GM23248 (cell line): Measurements from ENCODE around the gene SORD. TPM values are rescaled to one million over a fixed set of nuclear protein-coding genes. Genes with fewer than 3 reads are reported as not detected.
"Not testable (repeated sequence)": the region's sequence is repeated elsewhere in the genome, so short reads cannot be mapped to it uniquely, and the experiment has no call there.

ENCODE experiments used
- DNase-seq: peaks from one replicate; pipeline ENCODE4 v3.0.0-alpha.2; 2015
- H2AFZ ChIP-seq: fragments of 200-600 bp; sonication (generic); 2 replicates; pipeline ENCODE4 v1.6.1; 2016; ENCODE audit warnings: antibody characterized with exemption
- H3F3A ChIP-seq: fragments of 200-600 bp; sonication (generic); 2 replicates; pipeline ENCODE4 v1.6.1; 2016; ENCODE audit warnings: mild to moderate bottlenecking, antibody characterized with exemption, mixed run types; ENCODE audit not compliant: insufficient read depth
- H3K27ac ChIP-seq: fragments of 200-600 bp; sonication (generic); 2 replicates; pipeline ENCODE4 v1.5.1; 2016; ENCODE audit warnings: mild to moderate bottlenecking
- H3K27me3 ChIP-seq: fragments of 200-600 bp; sonication (generic); replicated peaks from 2 replicates; pipeline ENCODE4 v1.6.1; 2016; ENCODE audit warnings: mild to moderate bottlenecking; ENCODE audit not compliant: insufficient read depth
- H3K36me3 ChIP-seq: fragments of 200-600 bp; sonication (generic); 2 replicates; pipeline ENCODE4 v1.6.1; 2016; ENCODE audit warnings: low read depth, mild to moderate bottlenecking
- H3K4me1 ChIP-seq: fragments of 200-600 bp; sonication (generic); 2 replicates; pipeline ENCODE4 v1.6.1; 2016; ENCODE audit warnings: mild to moderate bottlenecking; ENCODE audit not compliant: insufficient read depth
- H3K4me2 ChIP-seq: fragments of 200-600 bp; sonication (generic); one replicate; pipeline ENCODE4 v1.6.1; 2016; ENCODE audit warnings: mild to moderate bottlenecking; ENCODE audit not compliant: unreplicated experiment
- H3K4me3 ChIP-seq: fragments of 200-600 bp; sonication (generic); 2 replicates; pipeline ENCODE4 v1.5.1; 2016; ENCODE audit warnings: mild to moderate bottlenecking
- H3K79me2 ChIP-seq: fragments of 200-600 bp; sonication (generic); 2 replicates; pipeline ENCODE4 v1.6.1; 2016; ENCODE audit warnings: mild to moderate bottlenecking; ENCODE audit not compliant: insufficient read depth
- H3K9ac ChIP-seq: fragments of 200-600 bp; sonication (generic); 2 replicates; pipeline ENCODE4 v1.6.1; 2016; ENCODE audit warnings: mild to moderate bottlenecking
- H3K9me2 ChIP-seq: fragments of 200-600 bp; sonication (generic); 2 replicates; pipeline ENCODE4 v1.6.1; 2016; ENCODE audit warnings: mixed run types, mild to moderate bottlenecking, moderate library complexity; ENCODE audit not compliant: insufficient read depth
- H3K9me3 ChIP-seq: fragments of 200-600 bp; sonication (generic); one replicate; pipeline ENCODE4 v1.6.1; 2017; ENCODE audit warnings: low read depth
- H4K20me1 ChIP-seq: fragments of 200-600 bp; sonication (generic); 2 replicates; pipeline ENCODE4 v1.6.0; 2016; ENCODE audit not compliant: insufficient read depth
- EZH2 ChIP-seq: fragments of 200-600 bp; sonication (generic); IDR thresholded peaks from 2 replicates; pipeline ENCODE4 v1.6.1; 2018; ENCODE audit warnings: antibody characterized with exemption, mild to moderate bottlenecking; ENCODE audit not compliant: insufficient read depth, poor library complexity, severe bottlenecking
- EZH2phosphoT487 ChIP-seq: fragments of 200-600 bp; sonication (generic); IDR thresholded peaks from 2 replicates; pipeline ENCODE4 v1.6.1; 2018; ENCODE audit warnings: antibody characterized with exemption, moderate library complexity, mild to moderate bottlenecking, low read depth; ENCODE audit not compliant: insufficient read depth
- WGBS, 2 experiments: methylation state at CpG; one replicate each; pipeline ENCODE4 v1.1.6; 2015 to 2017; ENCODE audit warnings: low lambda C conversion rate in 2 of 2, low coverage in 1 of 2; ENCODE audit errors: missing lambda C conversion rate in 2 of 2; 5-methylcytosine and 5-hydroxymethylcytosine counted together
- in situ Hi-C: fragments of 300-500 bp; cut with MboI; formaldehyde crosslinking; loops from 2 replicates; pipeline ENCODE4 v1.15.0; 2020
- polyA plus RNA-seq: library from polyadenylated mRNA; unstranded; fragments of >200 nt; fragmentation: Nextera tagmentation; extraction: Ambion mirVana; gene quantifications from 2 replicates; pipeline ENCODE4 v1.2.1, GENCODE V29; 2016
- total RNA-seq: library from RNA; depleted of rRNA; stranded (reverse); fragments of >200 nt; shearing (Covaris generic); gene quantifications from 2 replicates; pipeline ENCODE4 v1.2.3, GENCODE V29; 2014

SORD gene
- total and polyA plus RNA-seq, 2 experiments from 2014 or later: 10.9 to 12.9 TPM

DNA sequence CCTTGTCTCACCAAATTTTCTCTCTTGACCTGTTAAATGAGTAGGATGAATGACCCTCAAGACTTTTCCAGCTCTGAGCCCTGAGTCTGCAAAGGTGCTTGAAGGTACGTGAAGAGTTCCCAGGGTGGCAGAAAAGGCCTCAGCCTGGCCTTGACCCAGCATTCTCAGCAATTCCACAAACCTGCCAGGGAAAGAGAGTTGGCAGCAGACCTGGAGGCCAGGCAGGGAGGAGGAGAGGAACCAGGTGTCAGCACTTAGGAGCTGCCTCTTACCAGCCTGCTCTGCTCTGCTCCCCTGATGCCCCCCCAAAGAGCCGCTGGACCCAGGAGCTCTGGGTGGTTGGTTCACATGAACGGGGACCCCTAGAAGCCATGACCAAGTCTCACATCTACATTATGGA, 57.6 kb downstream of the SORD start:
- H3F3A ChIP-seq, H3K4me2 ChIP-seq, H3K36me3 ChIP-seq, H3K79me2 ChIP-seq, H4K20me1 ChIP-seq, DNase-seq, H3K4me3 ChIP-seq, H3K9me3 ChIP-seq, H3K27ac ChIP-seq, H3K9me2 ChIP-seq, H2AFZ ChIP-seq, H3K9ac ChIP-seq, H3K4me1 ChIP-seq, in situ Hi-C loops: not testable (repeated sequence)
- 71 to 83% methylated on average over 3 of the region's 3 CpGs for WGBS, 2 experiments
- H3K27me3 ChIP-seq: peaks cover 24% of the 10 kb centered on the region; the same call in 1 of the 2 replicates

DNA sequence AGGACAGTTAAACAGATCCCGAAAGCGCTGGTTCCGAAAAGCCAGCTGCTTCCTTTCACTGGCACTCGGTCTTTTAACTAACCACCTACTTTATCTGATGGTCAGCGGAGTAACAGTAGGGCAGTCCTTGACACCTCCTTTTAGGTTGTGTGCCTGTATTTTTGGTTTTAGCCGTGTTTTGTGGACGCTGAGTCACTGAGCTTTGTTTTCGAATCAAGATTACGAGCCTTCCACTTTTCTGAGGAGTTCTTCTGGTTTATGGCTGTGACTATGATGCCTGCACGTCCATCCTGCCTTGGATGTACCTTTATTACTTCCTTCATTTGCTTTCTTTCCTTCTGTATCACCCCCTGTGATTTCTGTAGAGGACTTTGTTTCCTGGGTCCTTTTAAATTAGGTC, 59.4 kb downstream of the SORD start:
- H3F3A ChIP-seq, H3K27ac ChIP-seq, in situ Hi-C loops, H3K4me2 ChIP-seq, H3K4me1 ChIP-seq, H3K79me2 ChIP-seq, DNase-seq, H2AFZ ChIP-seq, H3K9me3 ChIP-seq, H3K9ac ChIP-seq, H3K4me3 ChIP-seq, H3K9me2 ChIP-seq, H3K36me3 ChIP-seq, H4K20me1 ChIP-seq: not testable (repeated sequence)
- peaks cover 24% of the 10 kb centered on the region; the same call in 1 of the 2 replicates for H3K27me3 ChIP-seq
- WGBS, 2 experiments: 65 to 66% methylated on average over 10 of the region's 10 CpGs

DNA sequence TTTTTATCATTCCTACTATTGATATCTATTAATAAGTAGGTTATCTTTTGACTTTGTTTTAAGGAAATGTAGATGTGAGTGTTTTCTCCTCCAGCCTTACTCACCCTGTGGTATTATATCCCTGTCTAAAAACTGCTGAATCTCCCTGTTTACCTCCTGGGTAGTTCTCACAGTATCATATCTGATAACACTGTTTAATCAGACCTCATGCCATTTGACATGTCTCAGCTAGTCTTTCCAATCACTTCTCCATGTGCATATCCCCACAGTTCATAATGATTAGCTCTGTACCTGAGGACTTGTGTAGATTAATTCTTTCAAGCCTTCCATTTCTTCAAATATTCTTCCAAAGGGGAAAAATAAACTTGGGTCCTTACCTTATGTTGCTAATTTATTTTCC, 60.2 kb downstream of the SORD start:
- DNase-seq: no peak

DNA sequence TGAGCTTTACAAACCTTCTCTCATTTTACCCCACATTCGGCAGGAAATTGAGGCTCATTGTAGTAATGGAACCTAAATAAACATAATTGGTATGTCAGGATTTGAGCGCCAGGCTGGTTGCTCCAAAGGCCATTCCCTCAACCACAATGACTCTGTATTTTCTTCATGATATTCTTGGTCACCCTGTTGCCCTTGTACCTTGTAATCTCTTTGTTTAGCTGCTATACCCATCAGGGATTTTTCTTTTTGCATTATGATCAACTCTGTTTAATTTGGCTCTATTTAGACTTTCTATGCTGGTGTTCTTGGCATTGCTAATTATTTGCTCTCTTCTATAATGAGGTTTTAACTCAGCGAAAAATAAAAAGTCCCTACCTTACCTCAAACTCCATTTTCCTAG, 61.2 kb downstream of the SORD start:
- no peak overlapping the region for H3K27ac ChIP-seq
- no peak overlapping the region for H2AFZ ChIP-seq
- no peaks in the 10 kb centered on the region for H3K36me3 ChIP-seq
- H3K4me2 ChIP-seq: no peak overlapping the region
- WGBS, 2 experiments: 59 to 61% methylated on average over 3 of the region's 3 CpGs
- in situ Hi-C loops: no loop called here
- no peaks in the 10 kb centered on the region for H3K79me2 ChIP-seq
- H3K9ac ChIP-seq: no peak overlapping the region
- TF ChIP-seq EZH2phosphoT487 (no peak), EZH2 (no peak)
- no peaks in the 10 kb centered on the region for H3F3A ChIP-seq
- H3K9me3 ChIP-seq: no peaks in the 10 kb centered on the region
- no peaks in the 10 kb centered on the region for H3K9me2 ChIP-seq
- no peak overlapping the region for H3K4me3 ChIP-seq
- H3K27me3 ChIP-seq: peaks cover 33% of the 10 kb centered on the region; the same call in 1 of the 2 replicates
- H3K4me1 ChIP-seq: no peaks in the 10 kb centered on the region
- DNase-seq: no peak
- no peaks in the 10 kb centered on the region for H4K20me1 ChIP-seq

More for the DNA sequence above, 60.2 kb downstream of the SORD start:
- Histone ChIP-seq H3K4me3 (no peak overlapping the region), H3K4me1 (no peaks in the 10 kb centered on the region), H3K9me3 (no peaks in the 10 kb centered on the region), H4K20me1 (no peaks in the 10 kb centered on the region), H3K9me2 (no peaks in the 10 kb centered on the region), H3F3A (no peaks in the 10 kb centered on the region), H3K79me2 (no peaks in the 10 kb centered on the region), H3K4me2 (no peak overlapping the region), H2AFZ (no peak overlapping the region), H3K27me3 (peaks cover 25% of the 10 kb centered on the region; the same call in 1 of the 2 replicates), H3K36me3 (no peaks in the 10 kb centered on the region), H3K27ac (no peak overlapping the region), H3K9ac (no peak overlapping the region)
- TF ChIP-seq EZH2phosphoT487: no peak
- TF ChIP-seq EZH2: no peak
- in situ Hi-C loops: no loop called here

DNA sequence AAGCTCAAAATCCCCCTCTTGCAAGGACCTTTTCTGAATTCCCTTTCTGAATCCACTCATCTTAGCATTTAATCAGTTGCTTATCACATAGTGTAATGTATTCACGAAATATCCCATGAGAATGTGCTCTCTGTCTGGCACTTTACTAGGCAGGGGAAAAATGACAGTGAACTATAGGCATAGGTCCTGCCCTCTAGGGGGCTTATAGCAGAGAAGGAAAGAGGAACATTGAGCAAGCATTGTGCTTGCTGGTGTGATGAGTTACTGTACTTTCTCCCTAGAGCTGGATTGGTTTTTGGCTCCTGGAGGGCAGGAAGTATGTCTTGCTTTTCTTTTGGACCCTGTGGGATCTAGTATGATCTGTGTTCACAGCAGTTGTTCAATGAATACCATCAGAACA, 64.5 kb downstream of the SORD start:
- H3K4me3 ChIP-seq: no peak overlapping the region
- H3K4me1 ChIP-seq: no peaks in the 10 kb centered on the region
- in situ Hi-C loops: no loop called here
- H3K9ac ChIP-seq: no peak overlapping the region
- H3K9me2 ChIP-seq: no peaks in the 10 kb centered on the region
- WGBS, 2 experiments: 27 to 33% methylated on average over 1 of the region's 1 CpG
- TF ChIP-seq EZH2phosphoT487 (no peak), EZH2 (no peak)
- H3K9me3 ChIP-seq: no peaks in the 10 kb centered on the region
- H2AFZ ChIP-seq: no peak overlapping the region
- DNase-seq: no peak
- H4K20me1 ChIP-seq: no peaks in the 10 kb centered on the region
- peaks cover 44% of the 10 kb centered on the region for H3K27me3 ChIP-seq
- no peaks in the 10 kb centered on the region for H3F3A ChIP-seq
- no peak overlapping the region for H3K27ac ChIP-seq
- H3K4me2 ChIP-seq: no peak overlapping the region
- H3K36me3 ChIP-seq: no peaks in the 10 kb centered on the region
- H3K79me2 ChIP-seq: no peaks in the 10 kb centered on the region
